Body of pancreas (tissue), 4 donors: ENCODE results near the gene SYCE3.

Source experiments
- CTCF ChIP-seq, 7 experiments: fragments of 450-650 bp in 4 of 7; fragments of 200-600 bp in 3 of 7; sonication (generic) in 3 of 7; IDR thresholded peaks; one replicate each; pipeline ENCODE4 v1.5.1; 2016 to 2019; ENCODE audit warnings: antibody characterized with exemption in 7 of 7
- POLR2A ChIP-seq, 3 donors: fragments of 450-650 bp; IDR thresholded peaks; one replicate each; pipeline ENCODE4 v1.6.1; 2016; ENCODE audit warnings: antibody characterized with exemption in 3 of 3, mild to moderate bottlenecking in 2 of 3

- TF ChIP-seq CTCF (IDR thresholded peaks at IDR 0.05) (no peak), POLR2A (IDR thresholded peaks at IDR 0.05) (no peak)
Measured at GRCh38 chr22:50560034-50560433, 2.7 kb downstream of the SYCE3 start.
